Lung (tissue), 12 donors: ENCODE results near the gene IL16. TPM values are rescaled to one million over a fixed set of nuclear protein-coding genes. Genes with fewer than 3 reads are reported as not detected.

ENCODE experiments used
- ATAC-seq: fragments of 200-7000 bp; cut with Tn5 transposase; one replicate; pipeline ENCODE4 v1.9.1; 2020; ENCODE audit warnings: moderate number of reproducible peaks; ENCODE audit not compliant: insufficient read depth, low FRiP score
- DNase-seq, 3 donors: peaks; one replicate each; pipeline ENCODE4 v3.0.0-alpha.2; 2013 to 2017
- H3K27ac ChIP-seq, 2 donors: one replicate each; pipeline ENCODE4 v1.5.1; 2013; ENCODE audit warnings: mild to moderate bottlenecking in 2 of 2, moderate library complexity in 2 of 2, control low read depth in 1 of 2, inconsistent platforms in 1 of 2, low read depth in 1 of 2, low read length in 1 of 2
- H3K27me3 ChIP-seq, 3 donors: one replicate each; pipeline ENCODE4 v1.5.1; 2013; ENCODE audit warnings: low read length in 2 of 3; ENCODE audit not compliant: control insufficient read depth in 3 of 3, insufficient read depth in 3 of 3
- H3K36me3 ChIP-seq, 4 donors: one replicate each; pipeline ENCODE4 v1.5.1; 2013; ENCODE audit warnings: low read length in 4 of 4, mild to moderate bottlenecking in 1 of 4, moderate library complexity in 1 of 4; ENCODE audit not compliant: control insufficient read depth in 4 of 4, insufficient read depth in 4 of 4
- H3K4me1 ChIP-seq, 5 donors: one replicate each; pipeline ENCODE4 v1.5.1; 2013; ENCODE audit warnings: low read length in 5 of 5, mild to moderate bottlenecking in 2 of 5, moderate library complexity in 1 of 5; ENCODE audit not compliant: control insufficient read depth in 5 of 5, insufficient read depth in 5 of 5
- H3K4me3 ChIP-seq: one replicate; pipeline ENCODE4 v1.5.1; 2013; ENCODE audit warnings: mild to moderate bottlenecking, control low read depth, moderate library complexity
- H3K9ac ChIP-seq, 2 donors: one replicate each; pipeline ENCODE4 v1.5.1; 2013; ENCODE audit warnings: low read length in 2 of 2, control low read depth in 1 of 2; ENCODE audit not compliant: insufficient read depth in 1 of 2
- H3K9me3 ChIP-seq, 4 donors: one replicate each; pipeline ENCODE4 v1.5.1; 2013; ENCODE audit warnings: low read length in 3 of 4, mild to moderate bottlenecking in 1 of 4, moderate library complexity in 1 of 4; ENCODE audit not compliant: control insufficient read depth in 4 of 4, insufficient read depth in 3 of 4
- WGBS, 2 donors: extraction: QIAGEN DNeasy Blood & Tissue Kit; methylation state at CpG; one replicate each; pipeline ENCODE4 v1.1.7; 2013; 5-methylcytosine and 5-hydroxymethylcytosine counted together
- polyA plus RNA-seq, 2 donors: library from polyadenylated mRNA; stranded (reverse); fragments of 200-250 nt; gene quantifications; one replicate each; pipeline ENCODE4 v1.2.1, GENCODE V29; 2013
- total RNA-seq, 2 donors: library from RNA; depleted of rRNA in 1 of 2; stranded (reverse); fragments of >200 nt in 1 of 2; gene quantifications; one replicate each; pipeline ENCODE4 v1.2.1, GENCODE V29; 2014 to 2021
- TF ChIP-seq, protein P1 (sequence below): IDR thresholded peaks from 2 replicates; pipeline ENCODE4 v1.5.1; 2012; ENCODE audit warnings: mild to moderate bottlenecking; ENCODE audit errors: control extremely low read depth, extremely low read depth
- donor health status: control.
- donor health status: control.
- donor health status: Bipolar disorder and iron deficiency.
- donor health status: healthy.
- donor health status: DM: yes; HTN: yes; CAD: no.

IL16 gene
- total and polyA plus RNA-seq, 4 donors: 18.8 to 45.4 (median 24.4) TPM

- Histone ChIP-seq H3K36me3 (peaks cover 0 to 6% (median 1%) of the 10 kb centered on the region in 4 donors), H3K4me3 (no peak overlapping the region), H3K4me1 (peaks cover 0 to 14% (median 5%) of the 10 kb centered on the region in 5 donors), H3K9me3 (no peaks in the 10 kb centered on the region), H3K27me3 (no peaks in the 10 kb centered on the region), H3K27ac (no peak overlapping the region), H3K9ac (no peak overlapping the region)
- DNase-seq (no peak), ATAC-seq (no peak)
- TF ChIP-seq, protein P1, sequence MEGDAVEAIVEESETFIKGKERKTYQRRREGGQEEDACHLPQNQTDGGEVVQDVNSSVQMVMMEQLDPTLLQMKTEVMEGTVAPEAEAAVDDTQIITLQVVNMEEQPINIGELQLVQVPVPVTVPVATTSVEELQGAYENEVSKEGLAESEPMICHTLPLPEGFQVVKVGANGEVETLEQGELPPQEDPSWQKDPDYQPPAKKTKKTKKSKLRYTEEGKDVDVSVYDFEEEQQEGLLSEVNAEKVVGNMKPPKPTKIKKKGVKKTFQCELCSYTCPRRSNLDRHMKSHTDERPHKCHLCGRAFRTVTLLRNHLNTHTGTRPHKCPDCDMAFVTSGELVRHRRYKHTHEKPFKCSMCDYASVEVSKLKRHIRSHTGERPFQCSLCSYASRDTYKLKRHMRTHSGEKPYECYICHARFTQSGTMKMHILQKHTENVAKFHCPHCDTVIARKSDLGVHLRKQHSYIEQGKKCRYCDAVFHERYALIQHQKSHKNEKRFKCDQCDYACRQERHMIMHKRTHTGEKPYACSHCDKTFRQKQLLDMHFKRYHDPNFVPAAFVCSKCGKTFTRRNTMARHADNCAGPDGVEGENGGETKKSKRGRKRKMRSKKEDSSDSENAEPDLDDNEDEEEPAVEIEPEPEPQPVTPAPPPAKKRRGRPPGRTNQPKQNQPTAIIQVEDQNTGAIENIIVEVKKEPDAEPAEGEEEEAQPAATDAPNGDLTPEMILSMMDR: no peak
- whole genome bisulfite sequencing, 2 donors: 95 to 96% methylated on average over 5 of the region's 5 CpGs
These were observed 71.7 kb downstream of the IL16 start for GRCh38 chr15:81268340-81268739.

DNA sequence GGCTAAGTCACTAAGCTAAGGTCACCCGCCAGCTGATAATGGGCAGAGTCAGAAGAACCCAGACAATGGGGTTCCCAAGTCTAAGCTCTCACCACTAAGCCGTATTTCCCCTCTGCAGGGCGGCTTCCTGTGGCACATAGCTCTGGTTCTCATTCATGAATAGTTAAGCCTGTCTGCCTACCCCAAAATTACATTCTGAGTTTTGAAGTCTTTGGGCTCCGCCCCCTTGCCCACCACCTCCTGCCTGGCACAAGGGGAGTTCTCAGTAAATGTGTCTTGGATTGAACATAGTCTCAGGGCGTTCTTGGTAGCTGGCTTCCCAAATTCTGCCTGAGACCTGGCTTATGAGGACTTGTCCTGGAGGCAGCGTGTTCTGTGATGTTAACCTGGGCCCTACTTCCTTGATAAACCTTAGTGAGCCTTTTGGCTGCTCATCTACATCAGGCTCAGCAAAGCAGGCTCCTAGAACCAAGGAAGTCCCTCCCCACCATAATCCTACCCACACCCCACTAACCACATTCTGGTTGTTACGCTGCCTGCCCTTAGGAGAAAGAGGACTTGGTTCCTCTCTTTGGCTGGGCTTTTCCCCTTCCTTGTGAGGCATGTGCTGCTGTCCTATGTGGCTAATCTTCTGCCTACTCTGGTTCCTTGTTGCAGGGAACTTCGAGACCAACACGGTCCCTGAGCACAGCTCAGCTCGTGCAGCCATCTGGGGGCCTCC lies 72.4 kb downstream of the IL16 start:
- DNase-seq (no peak), ATAC-seq (no peak)
- WGBS, 2 donors: 69 to 81% methylated on average over 10 of the region's 10 CpGs

GRCh38 chr15:81270188-81270587 lies 73.5 kb downstream of the IL16 start:
- peaks cover 0 to 6% (median 2%) of the 10 kb centered on the region in 4 donors for H3K36me3 ChIP-seq
- ATAC-seq (no peak), DNase-seq (no peak)
- TF ChIP-seq, protein P1: no peak
- H3K9me3 ChIP-seq: no peaks in the 10 kb centered on the region
- WGBS, 2 donors: 84 to 90% methylated on average over 3 of the region's 3 CpGs
- no peak overlapping the region for H3K4me3 ChIP-seq
- peaks cover 0 to 11% (median 3%) of the 10 kb centered on the region in 5 donors for H3K4me1 ChIP-seq
- no peak overlapping the region for H3K9ac ChIP-seq
- H3K27me3 ChIP-seq: no peaks in the 10 kb centered on the region
- H3K27ac ChIP-seq: no peak overlapping the region

More for the DNA sequence above, 72.4 kb downstream of the IL16 start:
- Histone ChIP-seq H3K4me3 (no peak overlapping the region), H3K9me3 (no peaks in the 10 kb centered on the region), H3K4me1 (peaks cover 0 to 11% (median 5%) of the 10 kb centered on the region in 5 donors), H3K9ac (no peak overlapping the region), H3K27ac (no peak overlapping the region), H3K36me3 (peaks cover 0 to 6% (median 2%) of the 10 kb centered on the region in 4 donors), H3K27me3 (no peaks in the 10 kb centered on the region)
- TF ChIP-seq, protein P1: no peak
